GM12873 (cell line): ENCODE measurements around the gene KRT222.

Experiments
- CTCF ChIP-seq: IDR thresholded peaks from 2 replicates; pipeline ENCODE4 v1.5.1; 2012; ENCODE audit warnings: low read depth, mild to moderate bottlenecking, moderate library complexity, low read length, control low read depth; ENCODE audit not compliant: insufficient read depth; ENCODE audit errors: missing control alignments

Gene KRT222

GRCh38 chr17:40645943-40646342 is 19.0 kb downstream of the KRT222 start:
- no peak for TF ChIP-seq CTCF

- no peak for TF ChIP-seq CTCF
These were observed 19.7 kb downstream of the KRT222 start for GRCh38 chr17:40645291-40645690.

- no peak for TF ChIP-seq CTCF
These were observed 27.0 kb downstream of the KRT222 start for GRCh38 chr17:40637931-40638330.

- TF ChIP-seq CTCF = no peak
These were observed 31.1 kb downstream of the KRT222 start for GRCh38 chr17:40633871-40634270.

GRCh38 chr17:40632216-40632615 is 32.8 kb downstream of the KRT222 start:
- TF ChIP-seq CTCF = no peak

GRCh38 chr17:40629842-40630241 is 35.1 kb downstream of the KRT222 start:
- TF ChIP-seq CTCF = no peak

GRCh38 chr17:40625311-40625710 is 39.7 kb downstream of the KRT222 start:
- no peak for TF ChIP-seq CTCF
